ENCODE results near the gene CRYBA4.

CRYBA4 gene

GRCh38 chr22:26587991-26588613, 33.7 kb upstream of the CRYBA4 start:
- H3K4me3 ChIP-seq (ENCODE audit: low read depth, low read length): no peak overlapping the region
- in situ Hi-C loops (cut with HindIII; ENCODE audit: low sequenced_read_pairs): no loop called here
- TF ChIP-seq CTCF (IDR thresholded peaks at IDR 0.05; ENCODE audit: low read depth, low read length): no peak
- no peak for DNase-seq (ENCODE audit: low read depth, low spot score)

GRCh38 chr22:26588729-26589366, 32.9 kb upstream of the CRYBA4 start:
- no peak for TF ChIP-seq CTCF (IDR thresholded peaks at IDR 0.05; ENCODE audit: low read depth, low read length)
- no peak for DNase-seq (ENCODE audit: low read depth, low spot score)
- peak overlapping the region; percentile 57 for H3K4me3 ChIP-seq (ENCODE audit: low read depth, low read length)
- in situ Hi-C loops (cut with HindIII; ENCODE audit: low sequenced_read_pairs): no loop called here

- peak; percentile 15 for DNase-seq (ENCODE audit: low read depth, low spot score)
Measured at GRCh38 chr22:26589367-26589844, 32.4 kb upstream of the CRYBA4 start.

GRCh38 chr22:26589845-26590736, 31.7 kb upstream of the CRYBA4 start, which contains the start of gene TPST2:
TPST2 (minus strand) TSS chr22:26590132; CDS start chr22:26541630, 48,502 bp downstream.
- peak; percentile 77 for DNase-seq (ENCODE audit: low read depth, low spot score)
- no peak for TF ChIP-seq CTCF (IDR thresholded peaks at IDR 0.05; ENCODE audit: low read depth, low read length)
- H3K4me3 ChIP-seq (ENCODE audit: low read depth, low read length): peak within 1 kb of the TSS; percentile 57
- in situ Hi-C loops (cut with HindIII; ENCODE audit: low sequenced_read_pairs): no loop called here

More at GRCh38 chr22:26589367-26589844, 32.4 kb upstream of the CRYBA4 start:
- peak overlapping the region; percentile 57 for H3K4me3 ChIP-seq (ENCODE audit: low read depth, low read length)
- TF ChIP-seq CTCF (IDR thresholded peaks at IDR 0.05; ENCODE audit: low read depth, low read length): no peak
- in situ Hi-C loops (cut with HindIII; ENCODE audit: low sequenced_read_pairs): no loop called here

GRCh38 chr22:26592421-26592891, 29.3 kb upstream of the CRYBA4 start:
- no peak for TF ChIP-seq CTCF (IDR thresholded peaks at IDR 0.05; ENCODE audit: low read depth, low read length)
- no peak for DNase-seq (ENCODE audit: low read depth, low spot score)
- in situ Hi-C loops (cut with HindIII; ENCODE audit: low sequenced_read_pairs): no loop called here
- no peak overlapping the region for H3K4me3 ChIP-seq (ENCODE audit: low read depth, low read length)

GRCh38 chr22:26593763-26594162, 28.0 kb upstream of the CRYBA4 start:
- in situ Hi-C loops (cut with HindIII; ENCODE audit: low sequenced_read_pairs): no loop called here
- H3K4me3 ChIP-seq (ENCODE audit: low read depth, low read length): no peak overlapping the region
- no peak for DNase-seq (ENCODE audit: low read depth, low spot score)
- TF ChIP-seq CTCF (IDR thresholded peaks at IDR 0.05; ENCODE audit: low read depth, low read length): no peak

Measured in astrocyte of the spinal cord (primary cell).